GM19438 (cell line): ENCODE results near the gene ABCC4.

Source experiments
- ATAC-seq: cut with Tn5 transposase; IDR thresholded peaks from one replicate; pipeline ENCODE4 v1.9.1; 2021; ENCODE audit warnings: low read depth; ENCODE audit not compliant: unreplicated experiment

The ABCC4 gene

DNA sequence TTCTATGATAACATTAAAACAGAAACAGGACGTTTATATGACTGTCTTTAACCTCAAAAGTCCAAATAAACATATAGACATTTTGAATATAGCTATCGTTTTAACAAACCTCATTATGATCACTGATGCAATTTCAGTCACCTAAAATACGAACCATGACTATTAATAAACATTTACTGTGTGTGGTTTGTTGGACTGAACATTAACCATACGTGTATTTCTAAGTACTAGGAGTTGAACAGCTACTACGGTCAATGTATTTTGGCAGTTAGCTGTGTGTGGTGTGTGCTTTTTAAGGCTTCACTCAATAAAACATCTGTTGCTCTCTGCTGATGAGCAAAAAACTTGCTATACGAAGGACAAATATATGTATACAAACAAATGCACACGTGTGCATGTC lies 281.4 kb downstream of the ABCC4 start:
- no peak for ATAC-seq

- ATAC-seq, result no peak
Observed at GRCh38 chr13:95007322-95007721, 293.9 kb downstream of the ABCC4 start.

GRCh38 chr13:95005300-95005699 lies 296.0 kb downstream of the ABCC4 start:
- ATAC-seq, result no peak

- no peak for ATAC-seq
Observed at GRCh38 chr13:95003019-95003813, 298.0 kb downstream of the ABCC4 start.

- ATAC-seq, result no peak
Observed at GRCh38 chr13:95002126-95002525, 299.1 kb downstream of the ABCC4 start.

DNA sequence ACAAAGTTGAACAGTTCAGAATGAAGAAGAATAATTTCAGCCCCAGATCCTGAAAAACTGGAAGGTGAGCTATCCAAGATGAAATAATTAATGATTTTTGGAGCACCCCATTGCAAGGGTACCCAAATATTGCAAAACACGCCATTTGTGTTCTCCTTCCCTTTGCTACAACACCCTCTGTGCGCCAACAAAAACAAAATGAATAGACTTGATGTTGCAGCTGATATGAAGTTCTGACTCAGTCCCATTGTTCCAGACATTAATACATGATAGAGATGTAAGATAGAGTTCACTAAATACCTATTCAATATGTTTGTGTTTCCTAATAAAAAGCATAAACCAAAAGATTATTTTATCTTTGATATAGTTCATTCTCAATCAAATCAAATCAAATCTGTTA lies 301.4 kb downstream of the ABCC4 start:
- no peak for ATAC-seq

GRCh38 chr13:94997126-94997525 lies 304.1 kb downstream of the ABCC4 start:
- no peak for ATAC-seq

GRCh38 chr13:94996445-94996844 lies 304.8 kb downstream of the ABCC4 start:
- no peak for ATAC-seq

DNA sequence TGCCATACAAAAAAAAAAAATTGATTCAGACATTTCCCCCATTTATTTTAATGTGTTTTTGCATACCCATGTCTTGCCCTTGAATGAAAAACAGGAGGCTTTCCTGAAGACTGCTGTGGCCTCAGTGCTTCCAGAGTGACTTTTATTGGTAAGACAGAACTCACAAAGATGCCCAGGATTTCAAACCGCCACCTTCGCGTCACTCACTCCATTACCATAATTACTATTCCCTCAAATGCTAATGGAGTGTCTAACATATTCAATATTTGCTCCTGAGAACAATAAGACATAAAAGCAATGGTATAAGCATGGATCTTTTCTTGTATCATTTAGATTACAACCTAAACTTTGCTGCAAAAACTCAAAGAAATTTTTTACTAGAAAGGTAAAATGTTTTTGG lies 306.7 kb downstream of the ABCC4 start:
- no peak for ATAC-seq

DNA sequence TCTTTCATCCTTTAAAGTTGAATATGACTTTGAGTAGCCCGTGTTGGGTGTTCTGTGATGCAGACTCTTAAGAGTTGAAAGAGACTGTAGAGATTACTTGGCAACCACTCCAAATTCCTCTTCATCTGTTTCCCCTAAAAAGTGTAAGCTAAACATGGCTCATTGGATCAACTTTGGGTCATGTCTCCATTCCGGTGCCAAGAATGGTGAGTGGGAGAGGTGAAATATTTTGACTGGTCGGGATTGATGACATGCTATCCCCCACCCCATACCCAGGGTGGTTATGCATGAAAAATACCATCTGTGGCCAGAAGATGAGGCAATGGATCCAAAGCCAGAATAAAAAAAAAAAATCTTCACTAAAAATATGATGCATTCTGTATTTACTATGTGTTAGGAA lies 307.6 kb downstream of the ABCC4 start:
- no peak for ATAC-seq

- no peak for ATAC-seq
Observed at GRCh38 chr13:94992036-94992960, 309.0 kb downstream of the ABCC4 start.

GRCh38 chr13:94988654-94989053 lies 312.6 kb downstream of the ABCC4 start:
- ATAC-seq, result no peak

- ATAC-seq, result no peak
Observed at GRCh38 chr13:94987869-94988268, 313.4 kb downstream of the ABCC4 start.

DNA sequence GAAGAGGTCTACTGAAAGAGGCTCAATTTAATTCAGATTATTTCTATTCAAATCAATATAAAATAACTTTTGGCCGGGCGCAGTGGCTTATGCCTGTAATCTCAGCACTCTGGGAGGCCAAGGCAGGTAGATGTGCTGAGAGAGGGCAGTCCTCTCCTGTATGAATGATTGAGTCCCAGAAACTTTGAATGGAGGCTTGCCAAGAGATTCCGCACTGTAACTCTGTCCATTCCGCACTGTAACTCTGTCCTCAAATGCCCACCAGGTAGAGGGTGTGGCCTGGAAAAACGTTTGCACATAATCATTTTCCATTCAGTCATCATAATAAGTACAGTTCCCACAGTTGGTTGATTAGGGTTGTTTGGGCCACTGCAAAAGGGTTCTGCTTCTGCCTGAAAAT lies 314.2 kb downstream of the ABCC4 start:
- ATAC-seq, result no peak

DNA sequence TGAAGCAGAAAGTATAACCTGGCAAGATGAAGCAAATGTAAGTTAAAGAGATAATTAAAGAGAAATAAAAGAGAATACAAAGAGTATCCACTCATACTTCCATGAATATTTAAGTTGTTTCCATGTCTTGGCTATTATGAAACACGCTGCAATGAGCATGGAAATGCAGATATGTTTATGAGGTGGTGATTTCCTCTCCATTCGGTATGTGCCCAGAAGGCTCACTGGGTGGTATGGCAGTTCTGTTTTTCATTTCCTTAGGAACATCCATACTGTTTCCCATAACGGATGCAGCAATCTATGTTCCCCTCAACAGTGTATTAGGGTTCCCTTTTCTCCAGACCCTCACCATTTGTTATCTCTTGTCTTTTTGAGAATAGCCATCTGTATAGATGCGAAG lies 316.3 kb downstream of the ABCC4 start:
- no peak for ATAC-seq

DNA sequence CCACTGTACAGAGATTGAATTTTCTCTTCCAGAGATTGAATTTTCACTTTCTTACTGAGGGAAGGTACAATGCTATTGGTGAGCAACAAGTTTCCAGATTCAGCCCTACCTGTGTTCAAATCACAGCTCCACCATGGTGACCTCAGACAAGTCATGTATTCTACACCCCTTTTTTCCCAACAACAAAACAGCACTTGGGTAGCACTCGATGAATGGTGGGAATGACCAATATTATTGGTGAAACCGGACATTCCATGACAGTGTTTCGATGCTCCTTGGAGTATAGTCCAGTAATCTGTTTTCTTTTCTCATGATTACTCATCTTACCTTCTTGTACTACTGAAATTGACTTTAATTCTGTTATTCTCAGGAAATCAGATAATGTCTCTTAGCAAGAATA lies 322.7 kb downstream of the ABCC4 start:
- no peak for ATAC-seq

DNA sequence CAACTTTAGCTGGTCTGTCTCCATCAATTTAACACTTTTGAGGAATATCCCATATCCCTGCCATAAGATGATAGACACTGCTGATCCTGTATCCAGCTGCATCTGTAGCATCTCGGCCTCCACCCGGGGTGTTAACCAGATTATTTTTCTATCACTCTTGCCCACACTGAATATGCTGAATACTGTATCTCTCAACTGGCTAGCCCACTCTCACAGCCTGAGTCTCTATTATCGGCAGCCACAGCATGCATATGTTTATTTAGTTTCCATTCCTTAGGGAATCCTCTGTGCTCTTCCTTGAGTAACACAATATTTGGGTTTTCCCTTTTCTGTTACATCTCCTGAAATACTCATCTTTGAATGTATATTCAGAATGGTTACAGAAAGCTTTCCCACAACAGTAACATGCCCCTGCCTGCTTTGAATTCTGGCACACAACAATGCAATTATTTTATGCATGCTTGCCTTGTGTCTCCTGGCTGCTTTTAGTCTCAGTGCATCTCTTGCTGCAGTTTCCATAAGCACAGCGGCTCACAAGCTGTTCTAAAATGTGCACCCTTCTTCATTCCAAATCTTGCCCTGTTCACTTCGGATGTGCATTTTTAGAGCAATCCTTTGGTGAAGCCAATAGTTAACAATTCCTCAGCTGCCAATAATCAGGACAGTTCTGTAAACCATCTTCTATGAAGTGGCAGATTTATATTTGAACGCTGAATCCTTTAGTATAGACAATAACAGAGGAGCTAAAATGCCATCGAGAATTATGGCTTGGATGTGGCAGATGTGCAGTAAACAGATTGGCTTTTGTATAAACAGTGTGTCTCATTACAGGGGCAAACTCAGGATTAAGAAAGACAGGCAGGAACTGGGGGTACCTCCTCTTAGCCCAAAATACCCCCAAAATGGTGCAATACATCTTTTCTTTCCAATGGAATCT lies 327.0 kb downstream of the ABCC4 start:
- ATAC-seq, result no peak

GRCh38 chr13:94972262-94972661 lies 329.0 kb downstream of the ABCC4 start:
- no peak for ATAC-seq
